CD4-positive, alpha-beta T cell (primary cell): ENCODE results near the gene LNPEP. TPM values are rescaled to one million over a fixed set of nuclear protein-coding genes. Genes with fewer than 3 reads are reported as not detected.

Source experiments
- ATAC-seq: fragments of 200-7000 bp; cut with Tn5 transposase; one replicate; pipeline ENCODE4 v1.10.0; 2022; ENCODE audit warnings: mild to moderate bottlenecking; ENCODE audit not compliant: poor library complexity
- CTCF ChIA-PET: fragments of 350-600 bp; sonication (Branson Sonifier 250); formaldehyde crosslinking; loops from one replicate; lab custom pipeline; 2021; ENCODE audit warnings: antibody characterized with exemption, inconsistent platforms; lab: Charles Lee
- POLR2A ChIA-PET: fragments of 350-600 bp; sonication (Branson Sonifier 250); formaldehyde crosslinking; loops from one replicate; lab custom pipeline; 2021; ENCODE audit warnings: antibody characterized with exemption, inconsistent platforms; lab: Charles Lee
- DNase-seq, 14 experiments: peaks; one replicate each; pipeline ENCODE4 v3.0.0-alpha.2; 2013 to 2020; ENCODE audit warnings: mixed read lengths in 2 of 14
- H3K27ac ChIP-seq, 2 donors: one replicate each; pipeline versions ENCODE4 v1.5.1 to v1.7.0; 2013; ENCODE audit warnings: low read length in 2 of 2, low read depth in 1 of 2, mild to moderate bottlenecking in 1 of 2
- H3K27me3 ChIP-seq, 2 experiments: 1 replicate in 1 of 2; 2 replicates in 1 of 2; pipeline versions ENCODE4 v1.6.1 to v1.7.0; 2013; ENCODE audit warnings: low read length in 2 of 2, control low read depth in 1 of 2, mild to moderate bottlenecking in 1 of 2, moderate library complexity in 1 of 2; ENCODE audit not compliant: insufficient read depth in 2 of 2, control insufficient read depth in 1 of 2
- H3K36me3 ChIP-seq: one replicate; pipeline ENCODE4 v1.6.1; 2013; ENCODE audit warnings: low read length, control low read depth; ENCODE audit not compliant: insufficient read depth
- H3K4me1 ChIP-seq: one replicate; pipeline ENCODE4 v1.6.1; 2013; ENCODE audit warnings: low read length, control low read depth; ENCODE audit not compliant: insufficient read depth
- H3K4me3 ChIP-seq: one replicate; pipeline ENCODE4 v1.5.1; 2013; ENCODE audit warnings: mild to moderate bottlenecking, low read length, moderate library complexity
- H3K9me3 ChIP-seq, 2 experiments: 1 replicate in 1 of 2; 2 replicates in 1 of 2; pipeline versions ENCODE4 v1.6.1 to v1.7.0; 2013; ENCODE audit warnings: low read length in 2 of 2, mild to moderate bottlenecking in 2 of 2, control low read depth in 1 of 2, moderate library complexity in 1 of 2; ENCODE audit not compliant: control insufficient read depth in 1 of 2, insufficient read depth in 1 of 2
- H3K27ac Mint-ChIP-seq: one replicate; pipeline ENCODE4 v1.8.0; 2020; ENCODE audit warnings: mixed read lengths
- H3K27me3 Mint-ChIP-seq: one replicate; pipeline ENCODE4 v1.8.0; 2021; ENCODE audit warnings: mixed read lengths
- H3K36me3 Mint-ChIP-seq: one replicate; pipeline ENCODE4 v1.8.0; 2021; ENCODE audit warnings: low read depth, mixed read lengths
- H3K4me1 Mint-ChIP-seq: one replicate; pipeline ENCODE4 v1.8.0; 2021; ENCODE audit warnings: low read depth, mixed read lengths
- H3K4me3 Mint-ChIP-seq: one replicate; pipeline ENCODE4 v1.8.0; 2020; ENCODE audit warnings: mild to moderate bottlenecking, mixed read lengths
- H3K9me3 Mint-ChIP-seq: one replicate; pipeline ENCODE4 v1.8.0; 2020; ENCODE audit warnings: mixed read lengths
- CTCF ChIP-seq: fragments of 200-600 bp; IDR thresholded peaks from one replicate; pipeline ENCODE4 v1.8.0; 2022; ENCODE audit warnings: antibody characterized with exemption, mild to moderate bottlenecking
- intact Hi-C, 2 experiments: fragments of 100-400 bp; cut with DNase I in 1 of 2; cut with micrococcal nuclease in 1 of 2; formaldehyde crosslinking; loops; one replicate each; pipeline versions ENCODE4 v1.15.1 to v1.9.0; 2023 to 2025; cut with DNase I, micrococcal nuclease
- total RNA-seq, 174 experiments: library from RNA in 2 of 174; stranded (reverse) in 2 of 174; gene quantifications; one replicate each; pipeline ENCODE4 v1.2.3 and lab custom pipeline; 2021 to 2026

The LNPEP gene
- total RNA-seq, 2 experiments from 2014 or later = 52.0 to 52.7 TPM

DNA sequence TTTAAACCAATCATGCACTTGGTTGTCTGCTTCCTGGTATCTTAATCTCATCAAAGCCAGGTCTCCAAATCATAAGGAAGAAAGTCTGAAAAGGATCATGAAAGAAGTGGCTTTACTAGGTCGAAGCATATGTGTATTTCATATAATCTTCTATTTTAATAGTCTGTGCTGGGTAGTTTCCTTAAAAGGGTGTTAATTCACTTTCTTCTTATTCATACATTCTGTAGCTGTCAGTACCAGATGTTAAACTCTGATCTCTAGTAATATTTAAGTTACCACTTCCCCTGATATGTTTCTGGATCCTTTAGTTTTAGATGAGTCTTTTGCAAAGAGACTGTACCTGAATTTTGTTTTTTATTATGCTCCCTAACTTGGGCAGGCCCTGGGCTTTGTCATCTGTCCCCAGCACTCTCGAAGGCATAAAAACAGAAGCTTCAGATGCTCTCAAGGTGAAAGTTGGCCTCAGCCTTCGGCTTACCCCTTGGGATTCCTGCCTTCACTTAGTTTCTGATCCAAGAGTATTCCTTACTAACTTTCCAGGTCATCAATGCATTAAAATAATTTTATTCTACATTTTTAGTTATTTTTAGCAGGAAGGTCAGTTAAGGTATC is 15.0 kb upstream of the LNPEP start:
- Histone ChIP-seq H3K36me3 (peaks cover 33% of the 10 kb centered on the region), H3K27me3 (no peaks in the 10 kb centered on the region), H3K4me1 (peaks cover 16% of the 10 kb centered on the region), H3K4me3 (no peak overlapping the region), H3K27ac (no peak overlapping the region), H3K9me3 (no peaks in the 10 kb centered on the region)
- DNase-seq (no peak), ATAC-seq (no peak)
- intact Hi-C loops = no loop called here
- H3K4me3 Mint-ChIP-seq = no peak overlapping the region
- TF ChIP-seq CTCF = no peak
- ChIA-PET POLR2A (interaction anchor here (1.0 kb wide), 1 partner anchor 25 kb away, joined by 3 read pairs; no protein-coding TSS in a partner anchor), CTCF (no interaction called here)
- H3K9me3 Mint-ChIP-seq = no peaks in the 10 kb centered on the region
- peaks cover 52% of the 10 kb centered on the region for H3K36me3 Mint-ChIP-seq
- peak overlapping the region; percentile 37 for H3K27ac Mint-ChIP-seq
- H3K27me3 Mint-ChIP-seq = no peaks in the 10 kb centered on the region
- H3K4me1 Mint-ChIP-seq = peaks cover 43% of the 10 kb centered on the region

DNA sequence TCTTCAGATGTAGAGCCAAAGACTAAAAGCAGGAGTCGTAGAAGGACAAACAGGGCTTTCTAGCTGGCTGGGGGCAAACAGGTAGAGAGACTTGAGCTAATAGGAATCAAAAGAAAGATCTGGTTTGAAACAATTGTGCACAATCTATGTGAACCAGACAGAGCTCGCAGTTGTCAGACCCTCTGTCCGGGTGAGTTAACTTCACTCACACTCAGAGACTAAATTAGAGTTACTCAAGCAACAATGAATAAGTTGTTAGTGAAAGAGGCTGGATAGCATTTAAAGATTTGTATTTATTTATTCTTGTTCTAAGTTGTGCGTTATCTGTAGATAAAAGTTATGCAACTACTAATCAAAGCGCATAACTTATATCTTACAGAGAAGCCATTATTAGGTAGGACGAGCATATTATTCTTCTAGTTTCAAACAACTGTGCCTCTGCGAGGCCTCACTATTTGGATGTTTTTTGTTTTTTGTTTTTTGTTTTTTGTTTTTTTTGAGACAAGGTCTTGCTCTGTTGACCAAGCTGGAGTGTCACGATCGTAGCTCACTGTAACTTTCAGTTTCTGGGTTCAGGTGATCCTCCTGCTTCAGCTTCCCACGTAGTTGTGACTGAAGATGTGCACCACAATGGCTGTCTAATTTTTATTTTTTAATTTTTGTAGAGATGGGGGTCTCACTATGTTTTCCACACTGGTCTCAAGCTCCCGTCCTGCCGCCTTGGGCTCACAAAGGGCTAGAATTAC is 13.2 kb upstream of the LNPEP start:
- no peak overlapping the region for H3K27ac ChIP-seq
- Mint-ChIP-seq H3K27ac (peak overlapping the region; percentile 91), H3K27me3 (no peaks in the 10 kb centered on the region), H3K36me3 (peaks cover 35% of the 10 kb centered on the region), H3K9me3 (no peaks in the 10 kb centered on the region), H3K4me1 (peaks cover 50% of the 10 kb centered on the region), H3K4me3 (no peak overlapping the region)
- CTCF ChIA-PET = interaction anchor here (1.0 to 1.8 kb wide), 2 partner anchors 17 to 54 kb away, joined by 3 to 6 read pairs; no protein-coding TSS in a partner anchor
- no peak for TF ChIP-seq CTCF
- no peaks in the 10 kb centered on the region for H3K27me3 ChIP-seq
- peaks cover 16% of the 10 kb centered on the region for H3K4me1 ChIP-seq
- intact Hi-C loops = no loop called here
- no peak overlapping the region for H3K4me3 ChIP-seq
- POLR2A ChIA-PET = interaction anchor here (1.0 to 1.1 kb wide), 2 partner anchors 14 to 26 kb away, joined by 4 read pairs; partner anchors contain the start of gene LNPEP
- ATAC-seq (no peak), DNase-seq (no peak)
- H3K9me3 ChIP-seq = no peaks in the 10 kb centered on the region
- H3K36me3 ChIP-seq = peaks cover 19% of the 10 kb centered on the region

DNA sequence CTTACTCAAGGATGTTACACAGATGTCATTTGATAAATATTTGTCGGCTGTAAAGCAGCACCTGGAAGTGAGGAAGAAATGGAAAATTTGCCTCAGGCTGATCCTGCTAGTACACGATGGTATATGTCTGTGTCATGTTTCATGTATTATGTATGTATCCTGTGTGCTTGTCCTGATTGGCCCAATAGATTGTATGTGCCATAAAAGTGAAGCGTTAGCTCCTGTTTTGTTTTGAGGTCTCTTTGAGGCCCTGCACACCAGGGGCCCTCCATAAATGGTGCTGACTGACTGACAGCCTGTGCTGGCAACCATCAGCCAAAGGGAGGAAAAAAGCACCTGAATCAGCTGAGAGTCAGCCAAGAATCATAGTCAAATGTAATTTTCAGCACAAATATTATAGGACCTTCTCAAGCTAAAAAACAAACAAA is 11.8 kb upstream of the LNPEP start:
- POLR2A ChIA-PET = interaction anchor here (0.6 to 1.6 kb wide), 14 partner anchors 9 to 202 kb away, joined by 3 to 24 read pairs (median 5); partner anchors contain the start of genes ERAP1 and LNPEP
- no peak overlapping the region for H3K4me3 ChIP-seq
- H3K27ac ChIP-seq = peak overlapping the region in 1 of 2 donors; percentile 56
- Mint-ChIP-seq H3K4me3 (peak overlapping the region; percentile 66), H3K36me3 (peaks cover 25% of the 10 kb centered on the region), H3K27me3 (no peaks in the 10 kb centered on the region), H3K27ac (peak overlapping the region; percentile 91), H3K9me3 (no peaks in the 10 kb centered on the region), H3K4me1 (peaks cover 63% of the 10 kb centered on the region)
- H3K4me1 ChIP-seq = peaks cover 21% of the 10 kb centered on the region
- TF ChIP-seq CTCF = no peak
- peak; percentile 92 for ATAC-seq
- CTCF ChIA-PET = interaction anchor here (0.6 to 2.0 kb wide), 4 partner anchors 9 to 55 kb away, joined by 3 to 7 read pairs (median 4); no protein-coding TSS in a partner anchor
- H3K27me3 ChIP-seq = no peaks in the 10 kb centered on the region
- intact Hi-C loops = no loop called here
- H3K36me3 ChIP-seq = peaks cover 7% of the 10 kb centered on the region
- no peaks in the 10 kb centered on the region for H3K9me3 ChIP-seq
- peak in 9 of 14 experiments; percentile 9 to 65 (median 33) for DNase-seq
